KBM-7 (cell line): Measurements from ENCODE around the gene TMEM203.

Experiments
- DNase-seq: peaks from one replicate; pipeline ENCODE4 v3.0.0-alpha.2; 2015
- in situ Hi-C: fragments of 300-500 bp; cut with MboI; formaldehyde crosslinking; loops from 2 replicates; pipeline ENCODE4 v1.14.3; 2020; ENCODE audit warnings: low sequenced_read_pairs, low pct_unique_long_range_greater_than_20kb, mixed read lengths

The TMEM203 gene

GRCh38 chr9:137221095-137221505 is 15.7 kb upstream of the TMEM203 start:
- no peak for DNase-seq
- in situ Hi-C loops = no loop called here

- no peak for DNase-seq
- in situ Hi-C loops = no loop called here
Measured at GRCh38 chr9:137220317-137221094, 15.1 kb upstream of the TMEM203 start.

- in situ Hi-C loops = no loop called here
- DNase-seq = no peak
Measured at GRCh38 chr9:137219757-137220316, 14.4 kb upstream of the TMEM203 start.

GRCh38 chr9:137218754-137219271 is 13.4 kb upstream of the TMEM203 start:
- in situ Hi-C loops = no loop called here
- no peak for DNase-seq

- in situ Hi-C loops = no loop called here
Measured at GRCh38 chr9:137218212-137218753, 12.8 kb upstream of the TMEM203 start.

GRCh38 chr9:137217276-137218211 is 12.1 kb upstream of the TMEM203 start:
- in situ Hi-C loops = no loop called here
- no peak for DNase-seq

More at GRCh38 chr9:137218212-137218753, 12.8 kb upstream of the TMEM203 start:
- DNase-seq = no peak

- in situ Hi-C loops = no loop called here
- DNase-seq = no peak
Measured at GRCh38 chr9:137216188-137216965, 10.9 kb upstream of the TMEM203 start.

GRCh38 chr9:137215196-137215986 is 9.9 kb upstream of the TMEM203 start:
- DNase-seq = no peak
- in situ Hi-C loops = no loop called here

- in situ Hi-C loops = no loop called here
- DNase-seq = no peak
Measured at GRCh38 chr9:137214620-137215019, 9.2 kb upstream of the TMEM203 start.

GRCh38 chr9:137213160-137214060 is 8.0 kb upstream of the TMEM203 start:
- in situ Hi-C loops = no loop called here
- DNase-seq = no peak

- in situ Hi-C loops = no loop called here
- DNase-seq = no peak
Measured at GRCh38 chr9:137212520-137212919, 7.1 kb upstream of the TMEM203 start.

- no peak for DNase-seq
- in situ Hi-C loops = no loop called here
Measured at GRCh38 chr9:137211532-137211931, 6.1 kb upstream of the TMEM203 start.

GRCh38 chr9:137206602-137207001 is 1.2 kb upstream of the TMEM203 start:
- in situ Hi-C loops = no loop called here
- DNase-seq = no peak

- in situ Hi-C loops = no loop called here
- no peak for DNase-seq
Measured at GRCh38 chr9:137204731-137205125, 720 bp downstream of the TMEM203 start.

GRCh38 chr9:137202966-137203365 is 2.5 kb downstream of the TMEM203 start:
- in situ Hi-C loops = no loop called here
- DNase-seq = no peak

- no peak for DNase-seq
- in situ Hi-C loops = no loop called here
Measured at GRCh38 chr9:137201205-137201868, 4.1 kb downstream of the TMEM203 start.
